Measurements from ENCODE around the gene ENTPD7.

DNA sequence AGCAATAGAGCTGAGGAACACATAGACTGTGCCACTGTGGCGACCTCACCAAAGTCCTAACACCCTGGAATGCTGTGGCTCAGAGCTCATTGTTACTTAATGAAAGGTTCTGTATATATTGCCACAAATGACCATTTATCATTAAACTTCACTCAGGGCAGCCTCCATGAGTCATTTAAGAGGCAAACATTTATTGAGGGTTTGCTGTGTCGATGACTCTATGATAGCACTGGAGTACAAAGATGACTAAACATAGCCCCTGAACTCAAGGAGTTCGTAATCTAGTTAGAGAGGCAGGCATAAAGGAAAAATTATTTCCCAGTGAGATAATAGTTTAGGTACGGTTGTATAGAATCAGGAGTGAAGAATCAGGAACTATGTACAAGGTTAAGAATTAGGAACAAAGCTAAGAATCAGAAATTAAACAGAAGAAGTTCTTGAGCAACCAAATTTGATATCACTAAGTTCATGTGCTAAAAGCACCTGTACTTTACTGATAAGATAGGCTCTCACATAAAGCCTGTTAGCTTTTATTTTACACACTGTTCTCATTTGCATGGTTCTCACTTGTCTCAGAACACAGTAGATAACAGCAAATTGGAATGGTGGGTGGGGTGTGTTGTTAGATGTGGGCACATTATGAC lies 7.9 kb downstream of the ENTPD7 start:
- TF ChIP-seq TRIM24 (IDR thresholded peaks at IDR 0.05), result no peak
- no peak for TF ChIP-seq ELF4 (CRISPR knock-in tag; IDR thresholded peaks at IDR 0.05)
